ENCODE measurements around the gene DPP6. TPM values are rescaled to one million over a fixed set of nuclear protein-coding genes. Genes with fewer than 3 reads are reported as not detected.

DPP6 gene
- polyA plus RNA-seq, 3 donors = 45.7 to 58.6 (median 46.8) TPM

DNA sequence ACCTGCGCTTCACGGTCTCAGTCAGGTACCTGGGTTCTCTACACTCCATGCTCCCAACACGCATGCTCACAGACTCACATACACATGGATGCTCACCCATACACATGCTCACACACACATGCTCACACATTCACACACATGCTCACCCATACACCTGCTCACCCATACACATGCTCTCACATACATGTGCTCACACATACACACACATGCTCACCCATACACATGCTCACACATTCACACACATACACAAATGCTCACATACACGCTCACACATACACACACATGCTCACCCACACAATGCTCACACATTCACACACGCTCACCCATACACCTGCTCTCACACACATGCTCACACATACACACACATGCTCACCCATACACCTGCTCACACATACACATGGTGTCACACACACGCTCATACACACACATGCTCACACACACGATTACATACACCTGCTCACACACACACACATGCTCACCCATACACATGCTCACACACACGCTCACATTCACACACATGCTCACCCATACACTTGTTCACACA is 830.8 kb downstream of the DPP6 start:
- DNase-seq (ENCODE audit: low read depth in 3 of 3, low spot score in 2 of 3) = no peak

DNA sequence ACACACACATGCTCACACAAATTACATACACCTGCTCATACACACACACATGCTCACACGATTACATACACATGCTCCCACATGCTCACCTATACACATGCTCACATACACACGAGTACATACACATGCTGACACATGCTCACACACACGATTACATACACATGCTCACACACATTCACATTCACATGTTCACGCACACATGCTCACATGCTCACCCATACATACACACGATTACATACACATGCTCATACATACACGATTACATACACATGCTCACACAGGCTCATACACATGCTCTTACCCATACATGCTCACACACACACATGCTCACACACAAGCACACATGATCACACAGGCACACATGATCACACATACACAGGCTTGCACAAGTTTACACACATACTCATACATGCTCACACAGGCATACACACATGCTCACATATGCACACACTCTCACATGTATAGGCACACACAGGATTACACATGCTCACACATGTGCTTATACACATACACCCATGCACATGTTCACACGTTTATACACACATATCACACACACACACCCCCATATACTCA is 832.2 kb downstream of the DPP6 start:
- no peak for DNase-seq (ENCODE audit: low read depth in 3 of 3, low spot score in 2 of 3)

GRCh38 chr7:154886591-154886990 is 834.4 kb downstream of the DPP6 start:
- DNase-seq (ENCODE audit: low read depth in 3 of 3, low spot score in 2 of 3) = no peak

GRCh38 chr7:154888690-154889089 is 836.5 kb downstream of the DPP6 start:
- no peak for DNase-seq (ENCODE audit: low read depth in 3 of 3, low spot score in 2 of 3)

DNA sequence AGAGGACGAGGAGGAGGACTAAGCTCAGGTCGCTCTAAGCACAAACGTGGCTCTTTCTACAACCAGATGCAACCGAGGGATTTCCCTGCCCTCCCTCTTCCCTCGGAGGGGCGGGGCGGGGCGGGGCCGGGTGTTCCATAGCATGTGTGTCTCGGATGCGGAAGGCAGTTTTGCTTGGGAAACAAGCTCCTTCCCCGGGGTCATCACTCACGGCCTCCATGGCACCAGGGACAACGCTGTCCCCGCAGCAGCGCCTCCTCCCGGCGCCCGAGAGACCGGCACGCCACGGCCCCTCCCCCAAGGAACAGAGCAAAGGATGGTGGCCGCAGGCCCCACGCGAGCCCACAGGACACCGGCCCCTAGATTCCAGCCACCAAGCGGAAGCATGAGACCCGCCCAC is 840.3 kb downstream of the DPP6 start:
- DNase-seq (ENCODE audit: low read depth in 3 of 3, low spot score in 2 of 3) = no peak

DNA sequence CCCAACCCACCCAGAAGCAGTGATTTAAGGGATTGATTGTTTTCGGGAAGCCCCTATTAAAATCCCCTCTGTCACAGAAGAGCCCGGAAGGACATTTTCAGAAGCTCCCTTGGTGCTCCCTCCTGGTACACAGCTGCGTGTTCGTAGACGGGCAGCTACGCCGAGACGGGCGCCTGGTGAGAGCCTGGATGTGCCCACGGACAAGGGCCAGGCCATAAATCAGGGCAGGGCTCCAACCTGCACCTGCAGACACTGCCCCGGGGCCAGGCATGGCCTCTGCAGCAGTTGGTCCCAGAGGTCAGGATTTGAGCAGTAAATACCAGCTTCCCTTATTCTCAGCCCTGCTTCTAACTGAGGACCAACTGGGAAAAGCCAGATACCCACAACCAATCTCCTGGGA is 843.9 kb downstream of the DPP6 start:
- DNase-seq (ENCODE audit: low read depth in 3 of 3, low spot score in 2 of 3) = no peak

- DNase-seq (ENCODE audit: low read depth in 3 of 3, low spot score in 2 of 3) = no peak
Observed at GRCh38 chr7:154898973-154899855, 847.0 kb downstream of the DPP6 start.

GRCh38 chr7:154899862-154900261 is 847.7 kb downstream of the DPP6 start:
- no peak for DNase-seq (ENCODE audit: low read depth in 3 of 3, low spot score in 2 of 3)

DNA sequence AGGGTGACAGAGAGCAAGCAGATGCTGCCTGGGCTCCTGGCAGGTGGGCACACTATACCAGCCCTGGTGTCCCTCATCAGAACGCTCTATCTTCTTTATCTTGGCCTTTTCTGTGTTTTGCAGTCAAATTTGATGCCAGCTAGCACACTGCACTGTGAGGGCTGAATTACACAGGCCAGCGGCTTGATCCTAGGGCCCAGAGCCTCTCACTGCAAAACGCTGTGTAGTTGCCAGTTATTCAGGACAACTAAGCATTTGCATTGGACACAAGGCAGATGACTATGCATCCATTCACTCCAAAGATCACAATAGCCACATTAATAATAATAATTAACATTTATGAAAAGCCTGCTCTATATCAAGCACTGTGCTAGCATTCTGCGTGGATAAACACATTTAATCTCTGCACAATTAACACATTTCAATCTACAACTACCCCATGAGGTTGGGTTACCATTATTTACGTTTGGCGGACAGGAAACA is 850.4 kb downstream of the DPP6 start:
- DNase-seq (ENCODE audit: low read depth in 3 of 3, low spot score in 2 of 3) = no peak

DNA sequence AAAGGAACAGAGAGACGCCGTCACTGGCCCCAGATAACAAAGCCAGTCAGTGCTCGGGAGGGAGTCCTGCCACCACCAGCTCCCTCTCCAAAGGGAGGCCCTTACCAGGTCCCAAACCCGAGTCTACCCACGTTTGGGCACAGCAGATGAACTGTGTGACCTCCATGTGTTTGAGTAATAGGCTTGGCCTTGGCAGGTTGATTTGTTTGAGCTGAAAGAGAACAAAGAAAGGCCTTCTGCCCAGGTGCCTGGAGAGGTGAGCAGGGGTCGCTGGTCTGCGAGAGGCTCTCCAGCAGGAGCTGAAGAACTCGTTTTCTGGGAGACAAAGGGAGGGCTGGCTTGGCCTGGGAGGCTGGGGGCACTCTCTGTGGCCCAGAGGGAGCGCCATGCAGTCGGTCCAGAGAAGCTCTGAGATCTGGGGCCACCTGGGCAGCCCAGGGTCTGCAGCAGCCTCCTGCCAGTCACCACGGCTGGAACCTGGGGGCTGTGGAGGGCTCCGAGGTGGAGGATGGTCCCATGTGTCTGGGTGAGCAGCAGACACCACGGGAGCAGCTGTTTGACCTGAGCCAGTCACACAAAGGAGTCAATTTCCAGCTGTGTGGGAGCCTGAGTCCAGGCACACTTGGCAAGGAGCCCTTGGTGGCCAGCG is 851.0 kb downstream of the DPP6 start:
- DNase-seq (ENCODE audit: low read depth in 3 of 3, low spot score in 2 of 3) = no peak

DNA sequence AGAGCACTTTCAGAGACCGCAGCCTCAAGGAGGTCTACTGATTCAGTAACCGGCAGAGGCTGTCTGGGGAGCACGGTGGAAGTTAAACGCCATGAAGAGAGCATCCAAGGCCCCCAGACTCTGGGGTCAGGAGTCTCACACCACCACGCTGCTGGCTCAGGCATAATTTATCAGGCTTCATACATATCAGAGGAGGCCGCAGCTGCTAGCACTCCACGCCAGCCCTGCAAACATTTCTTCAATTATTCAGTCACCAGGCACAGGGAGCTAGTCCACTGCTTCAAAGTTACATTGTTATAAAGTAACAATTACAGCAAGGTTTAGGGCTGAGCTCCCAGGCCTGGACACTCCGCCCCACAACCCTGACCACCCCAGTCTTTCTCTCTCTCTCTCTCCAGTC is 852.9 kb downstream of the DPP6 start:
- no peak for DNase-seq (ENCODE audit: low read depth in 3 of 3, low spot score in 2 of 3)

DNA sequence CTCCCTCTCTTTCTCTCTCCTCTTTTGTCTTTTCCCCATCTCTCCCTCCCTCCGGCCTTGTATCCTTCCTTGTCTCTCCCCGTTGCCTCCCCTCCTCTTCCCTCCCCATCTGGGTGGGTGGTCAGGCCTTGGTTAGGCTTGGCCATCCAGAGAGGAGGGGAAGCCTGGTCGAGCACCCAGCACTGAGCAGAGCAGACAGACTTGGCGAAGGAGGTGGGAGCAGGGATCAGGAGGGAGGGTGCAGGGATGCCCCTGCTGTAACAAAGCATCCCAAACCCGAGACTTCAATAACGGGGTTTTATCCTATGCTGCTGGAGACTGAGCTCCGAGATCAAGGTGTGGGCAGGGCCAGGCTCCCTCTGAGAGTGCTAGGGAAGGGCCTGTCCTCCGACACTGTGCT is 853.4 kb downstream of the DPP6 start:
- no peak for DNase-seq (ENCODE audit: low read depth in 3 of 3, low spot score in 2 of 3)

DNA sequence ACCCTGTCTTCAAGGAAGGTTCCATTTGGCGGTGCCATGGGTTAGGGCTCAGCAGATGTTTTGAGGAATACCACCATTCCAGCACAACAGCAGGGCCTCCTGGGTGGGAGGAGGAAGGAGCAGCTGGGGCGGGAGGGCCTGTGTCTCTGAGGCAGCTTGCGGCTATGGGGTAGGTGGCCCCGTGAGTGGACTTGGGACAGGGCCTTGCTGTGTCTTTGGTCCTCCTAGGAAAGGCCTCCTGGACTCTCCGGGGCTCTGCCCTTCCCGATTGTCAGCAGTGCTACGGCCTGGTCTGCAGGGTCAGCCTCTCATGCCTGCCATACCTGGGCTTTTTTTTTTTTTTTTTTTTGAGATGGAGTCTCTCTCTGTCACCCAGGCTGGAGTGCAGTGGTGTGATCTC is 854.0 kb downstream of the DPP6 start:
- no peak for DNase-seq (ENCODE audit: low read depth in 3 of 3, low spot score in 2 of 3)

GRCh38 chr7:154906736-154907355 is 854.6 kb downstream of the DPP6 start:
- DNase-seq (ENCODE audit: low read depth in 3 of 3, low spot score in 2 of 3) = no peak

- no peak for DNase-seq (ENCODE audit: low read depth in 3 of 3, low spot score in 2 of 3)
Observed at GRCh38 chr7:154907651-154908620, 855.7 kb downstream of the DPP6 start.

DNA sequence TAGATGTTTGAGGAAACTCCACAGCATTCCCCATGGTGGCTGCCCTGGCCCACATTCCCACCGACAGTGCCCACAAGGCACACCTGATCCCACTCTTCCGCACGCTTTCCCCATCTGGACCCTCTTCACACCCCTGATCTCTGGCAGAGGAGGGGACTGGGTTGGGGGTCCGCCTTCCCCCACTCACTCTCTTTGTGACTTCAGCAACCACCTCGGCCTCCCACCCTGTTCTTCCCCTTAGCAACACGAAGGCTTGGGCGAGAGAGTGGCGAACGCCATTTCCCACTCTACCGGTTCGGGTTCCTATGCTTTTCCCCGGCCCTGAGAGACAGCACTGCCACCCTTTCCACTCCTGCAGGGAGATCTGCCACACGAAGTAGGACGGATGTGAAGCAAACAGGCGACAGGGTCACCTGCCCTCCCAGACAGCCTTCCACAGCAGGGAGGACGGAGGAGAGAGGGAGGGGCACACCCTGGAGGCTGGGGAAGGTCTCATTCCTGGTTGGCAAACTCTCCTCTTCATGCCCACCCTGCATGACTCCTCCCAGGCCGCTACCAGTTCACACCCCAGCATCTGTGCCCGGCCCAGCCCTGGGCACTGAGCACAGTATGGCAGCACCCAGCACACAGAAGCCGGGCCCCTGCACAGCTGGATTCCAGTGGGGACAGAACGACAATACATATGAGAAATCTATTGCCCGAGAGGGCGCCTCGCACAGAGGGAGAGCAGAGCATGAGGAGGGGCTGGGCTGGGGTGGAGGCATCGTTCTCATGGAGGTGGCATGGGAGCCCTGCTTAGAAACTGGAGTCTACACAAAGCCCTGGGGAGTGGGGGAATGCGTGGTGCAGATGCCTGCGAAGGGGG is 857.3 kb downstream of the DPP6 start:
- no peak for DNase-seq (ENCODE audit: low read depth in 3 of 3, low spot score in 2 of 3)

DNA sequence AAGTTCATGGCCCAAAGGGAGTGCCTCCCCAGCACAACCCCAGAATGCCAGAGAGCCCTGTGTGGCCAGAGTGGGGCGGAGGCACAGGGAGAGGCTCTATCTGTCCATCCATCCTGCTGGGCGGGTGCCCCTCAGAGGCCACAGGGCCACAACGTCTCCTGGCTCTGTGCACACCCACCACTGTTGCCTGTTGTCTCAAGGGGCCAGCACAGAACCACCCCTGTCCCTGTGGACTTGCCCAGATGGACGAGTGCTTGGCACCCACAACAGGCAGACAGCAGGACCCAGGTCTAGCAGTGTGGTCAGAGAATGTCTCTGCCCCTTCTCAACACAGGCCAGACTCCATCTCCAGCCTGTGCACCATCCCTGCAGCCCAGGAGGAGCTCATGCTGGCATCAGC is 857.9 kb downstream of the DPP6 start:
- no peak for DNase-seq (ENCODE audit: low read depth in 3 of 3, low spot score in 2 of 3)

DNA sequence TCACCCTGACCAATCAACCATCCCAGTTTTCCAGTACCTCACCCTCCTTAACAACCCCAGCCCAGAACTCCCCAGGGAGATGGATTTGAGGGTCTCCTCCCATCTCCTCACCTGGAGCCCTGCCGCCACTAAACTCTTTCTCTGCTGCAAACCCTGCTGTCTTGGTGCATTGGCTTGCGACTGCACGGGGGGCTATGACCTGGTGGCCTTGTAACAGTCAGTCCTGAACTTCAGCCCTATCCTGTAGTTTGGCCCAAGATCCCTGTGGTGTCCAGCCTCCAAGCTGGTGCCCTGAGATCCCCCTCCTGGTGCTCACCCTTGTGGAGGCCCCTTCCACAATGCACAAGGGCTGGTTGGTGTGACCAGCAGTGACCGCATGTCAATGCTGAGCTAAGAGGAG is 858.8 kb downstream of the DPP6 start:
- no peak for DNase-seq (ENCODE audit: low read depth in 3 of 3, low spot score in 2 of 3)

DNA sequence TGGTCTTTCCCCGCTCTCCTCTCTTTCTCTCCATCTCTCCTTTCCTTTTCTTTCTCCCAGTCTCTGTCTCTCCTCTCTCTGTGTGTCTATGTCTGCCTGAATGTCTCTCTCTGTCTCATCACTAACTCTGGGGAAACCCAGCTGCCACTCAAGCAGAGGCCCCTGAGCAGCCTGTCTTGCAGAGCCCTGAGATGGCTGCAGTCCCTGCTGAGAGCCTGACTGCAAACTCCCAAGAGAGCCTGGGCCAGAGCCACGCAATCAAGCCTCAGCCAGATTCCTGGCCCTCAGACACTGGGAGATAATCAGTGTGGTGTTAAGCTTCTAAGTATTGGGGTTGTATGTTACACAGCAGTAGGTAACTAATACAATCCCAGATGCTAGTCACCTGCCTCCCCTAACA is 859.2 kb downstream of the DPP6 start:
- DNase-seq (ENCODE audit: low read depth in 3 of 3, low spot score in 2 of 3) = no peak

Data from right renal cortex interstitium (tissue), 3 donors.